ENCODE data around the gene CSNK1D. TPM values are rescaled to one million over a fixed set of nuclear protein-coding genes. Genes with fewer than 3 reads are reported as not detected.

Gene CSNK1D
- total RNA-seq, 1 donor from 2014 or later: 150 TPM

DNA sequence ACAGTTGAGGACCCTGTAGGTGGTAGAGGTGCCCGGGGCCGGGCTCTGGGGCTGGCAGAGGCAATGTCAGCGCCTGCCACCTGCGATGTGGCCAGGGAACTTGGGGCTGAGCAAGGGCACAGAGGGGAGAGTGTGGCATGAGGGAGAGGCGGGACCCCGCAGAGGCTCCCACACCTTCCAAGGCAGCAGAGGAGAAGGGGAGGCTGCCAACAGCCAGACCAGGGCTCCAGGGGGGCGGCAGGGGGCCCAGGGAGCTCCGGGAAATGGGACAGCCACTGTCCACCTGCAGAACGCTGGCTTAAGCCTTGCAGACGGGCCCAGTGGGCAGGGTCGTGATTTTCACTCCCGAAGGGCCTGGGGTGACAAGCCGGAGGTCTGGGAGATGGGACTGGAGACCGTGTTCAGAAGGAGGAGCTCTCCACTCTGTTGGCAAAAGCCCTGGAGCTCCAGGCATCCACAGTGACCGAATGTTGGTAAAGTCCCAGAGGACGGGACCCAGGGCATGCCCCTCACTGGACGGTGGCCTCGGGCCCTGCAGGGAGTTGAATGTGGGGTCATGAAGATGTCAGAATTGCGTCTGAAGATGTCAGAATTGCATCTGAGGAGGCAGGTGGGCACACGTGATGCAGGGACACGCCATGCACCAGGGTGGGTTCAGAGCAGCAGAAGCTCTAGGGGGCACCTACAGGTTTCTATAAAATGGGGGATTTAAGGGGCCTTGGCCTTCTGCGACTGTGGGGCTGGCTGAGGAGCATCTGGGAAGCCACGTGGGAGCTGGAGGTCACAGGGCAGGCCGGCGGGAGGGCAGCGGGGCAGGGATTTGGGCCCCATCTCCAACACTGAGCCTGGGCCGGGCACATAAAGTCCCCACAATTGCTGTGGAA lies 25.3 kb upstream of the CSNK1D start:
- DNase-seq: peak; percentile 61
- Histone ChIP-seq H3K4me3 (peak overlapping the region; percentile 51), H3K36me3 (no peaks in the 10 kb centered on the region), H3K4me1 (peaks cover 41% of the 10 kb centered on the region), H3K9me3 (no peaks in the 10 kb centered on the region), H3K27me3 (no peaks in the 10 kb centered on the region), H3K27ac (peak overlapping the region; percentile 96)
- no peak for ATAC-seq
- TF ChIP-seq, protein P1, sequence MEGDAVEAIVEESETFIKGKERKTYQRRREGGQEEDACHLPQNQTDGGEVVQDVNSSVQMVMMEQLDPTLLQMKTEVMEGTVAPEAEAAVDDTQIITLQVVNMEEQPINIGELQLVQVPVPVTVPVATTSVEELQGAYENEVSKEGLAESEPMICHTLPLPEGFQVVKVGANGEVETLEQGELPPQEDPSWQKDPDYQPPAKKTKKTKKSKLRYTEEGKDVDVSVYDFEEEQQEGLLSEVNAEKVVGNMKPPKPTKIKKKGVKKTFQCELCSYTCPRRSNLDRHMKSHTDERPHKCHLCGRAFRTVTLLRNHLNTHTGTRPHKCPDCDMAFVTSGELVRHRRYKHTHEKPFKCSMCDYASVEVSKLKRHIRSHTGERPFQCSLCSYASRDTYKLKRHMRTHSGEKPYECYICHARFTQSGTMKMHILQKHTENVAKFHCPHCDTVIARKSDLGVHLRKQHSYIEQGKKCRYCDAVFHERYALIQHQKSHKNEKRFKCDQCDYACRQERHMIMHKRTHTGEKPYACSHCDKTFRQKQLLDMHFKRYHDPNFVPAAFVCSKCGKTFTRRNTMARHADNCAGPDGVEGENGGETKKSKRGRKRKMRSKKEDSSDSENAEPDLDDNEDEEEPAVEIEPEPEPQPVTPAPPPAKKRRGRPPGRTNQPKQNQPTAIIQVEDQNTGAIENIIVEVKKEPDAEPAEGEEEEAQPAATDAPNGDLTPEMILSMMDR (IDR thresholded peaks at IDR 0.05): no peak
- intact Hi-C loops (cut with DNase I): no loop called here

DNA sequence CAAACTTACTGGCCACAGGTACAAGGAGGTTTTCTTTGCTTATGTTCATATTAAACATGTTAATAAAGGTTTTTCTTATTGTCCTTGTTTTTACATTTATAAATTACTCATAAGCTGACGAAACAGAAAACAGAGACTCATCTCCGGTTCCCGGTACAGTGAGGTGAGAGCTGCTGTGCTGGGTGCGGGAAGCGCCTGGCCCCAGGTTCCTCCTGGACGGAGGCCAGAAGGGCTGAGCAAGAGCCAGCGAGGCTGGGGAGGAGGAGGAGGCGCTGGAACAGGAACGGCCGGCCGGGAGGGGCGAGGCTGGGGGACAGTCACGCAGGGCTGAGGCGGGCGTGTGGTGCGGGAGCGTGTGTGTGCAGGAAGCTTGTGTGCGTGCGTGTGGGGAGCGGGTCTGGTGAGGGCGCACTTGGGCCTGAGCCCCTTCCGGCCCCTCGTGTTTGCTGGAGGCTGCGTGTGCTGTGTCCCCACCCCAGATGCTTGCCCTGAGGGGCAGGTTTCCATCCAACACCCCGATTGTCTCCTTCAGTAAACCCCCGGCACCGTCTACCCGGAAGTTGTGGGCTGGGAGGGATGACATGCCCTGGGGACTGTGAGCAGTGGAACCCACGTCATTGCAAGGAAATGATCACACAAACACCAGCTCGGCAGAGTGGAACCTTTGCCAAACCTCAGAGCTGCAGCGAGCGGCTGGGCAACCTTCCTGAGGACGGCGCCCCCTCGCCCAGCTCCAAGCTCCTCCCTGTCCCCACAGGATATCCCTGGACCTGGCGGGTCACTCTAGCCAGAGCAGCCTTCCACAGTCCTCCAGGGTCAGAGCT lies 24.4 kb upstream of the CSNK1D start:
- DNase-seq (peak; percentile 94), ATAC-seq (peak; percentile 84)
- Histone ChIP-seq H3K36me3 (no peaks in the 10 kb centered on the region), H3K9me3 (no peaks in the 10 kb centered on the region), H3K27me3 (no peaks in the 10 kb centered on the region), H3K27ac (peak overlapping the region; percentile 96), H3K4me1 (peaks cover 45% of the 10 kb centered on the region), H3K4me3 (peak overlapping the region; percentile 51)
- TF ChIP-seq, protein P1 (IDR thresholded peaks at IDR 0.05): no peak
- intact Hi-C loops (cut with DNase I): no loop called here

DNA sequence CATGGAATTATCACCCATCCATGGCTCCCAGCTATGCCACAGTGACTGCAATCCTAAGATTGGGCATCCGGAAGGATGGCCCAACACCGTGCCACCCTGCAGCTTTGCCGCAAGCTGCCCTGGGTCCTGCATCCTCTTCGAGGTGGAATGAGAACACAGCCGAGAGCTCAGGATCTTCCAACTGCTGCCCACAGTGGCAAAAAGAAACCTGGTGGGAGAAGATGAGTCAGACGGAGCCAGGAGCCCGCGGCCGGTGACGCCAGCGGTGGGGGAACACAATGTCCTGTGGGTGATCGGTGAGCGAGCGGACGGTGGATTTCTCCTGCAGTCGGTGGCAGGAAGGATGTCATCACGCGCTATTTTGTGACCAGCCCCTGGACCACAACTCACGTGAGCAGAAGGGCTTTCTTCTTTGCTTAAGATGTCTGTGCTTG lies 23.8 kb upstream of the CSNK1D start:
- peak overlapping the region; percentile 51 for H3K4me3 ChIP-seq
- DNase-seq (peak; percentile 92), ATAC-seq (peak; percentile 42)
- intact Hi-C loops (cut with DNase I): no loop called here
- H3K27me3 ChIP-seq: no peaks in the 10 kb centered on the region
- no peaks in the 10 kb centered on the region for H3K36me3 ChIP-seq
- no peaks in the 10 kb centered on the region for H3K9me3 ChIP-seq
- H3K27ac ChIP-seq: peak overlapping the region; percentile 96
- TF ChIP-seq, protein P1 (IDR thresholded peaks at IDR 0.05): no peak
- H3K4me1 ChIP-seq: peaks cover 45% of the 10 kb centered on the region

DNA sequence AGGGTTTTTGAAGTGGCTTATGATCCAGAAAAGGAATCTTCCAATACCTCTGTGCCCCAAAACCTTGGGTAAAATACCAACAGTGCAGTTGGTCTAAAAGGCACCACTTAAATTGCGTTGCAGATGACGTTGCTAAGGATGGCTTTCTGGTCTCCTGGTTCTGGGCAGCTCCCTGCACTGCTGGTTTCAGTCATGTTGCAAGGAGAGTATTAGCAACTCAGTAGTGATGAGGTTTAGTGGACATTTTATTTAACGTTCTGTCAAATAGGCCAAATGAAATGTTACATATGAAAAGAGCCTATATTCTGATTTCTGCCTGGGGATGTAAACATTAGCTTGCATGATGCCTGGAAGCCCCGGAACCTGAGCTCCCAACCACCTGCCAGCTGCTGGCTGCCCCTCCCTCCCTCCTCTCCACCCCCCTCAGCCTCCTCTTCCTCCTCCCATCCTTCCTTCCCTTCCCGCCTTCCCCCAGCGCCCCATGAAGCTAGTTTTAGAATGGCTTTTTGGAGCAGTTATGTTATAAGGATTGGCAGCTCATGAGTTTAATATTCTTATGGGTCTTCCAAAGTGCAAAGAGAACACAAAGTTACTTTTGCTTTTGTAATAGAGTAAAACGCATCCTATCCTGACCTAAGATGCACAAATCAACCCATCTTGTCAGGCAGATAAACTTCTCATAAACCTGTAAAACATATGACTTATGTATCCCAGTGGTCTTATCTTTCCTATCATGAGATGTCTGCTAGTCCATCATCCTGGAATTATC lies 23.2 kb upstream of the CSNK1D start:
- Histone ChIP-seq H3K9me3 (no peaks in the 10 kb centered on the region), H3K4me3 (peak overlapping the region; percentile 51), H3K27me3 (no peaks in the 10 kb centered on the region), H3K27ac (peak overlapping the region; percentile 96), H3K4me1 (peaks cover 50% of the 10 kb centered on the region), H3K36me3 (no peaks in the 10 kb centered on the region)
- TF ChIP-seq, protein P1 (IDR thresholded peaks at IDR 0.05): no peak
- intact Hi-C loops (cut with DNase I): no loop called here
- ATAC-seq (no peak), DNase-seq (no peak)

DNA sequence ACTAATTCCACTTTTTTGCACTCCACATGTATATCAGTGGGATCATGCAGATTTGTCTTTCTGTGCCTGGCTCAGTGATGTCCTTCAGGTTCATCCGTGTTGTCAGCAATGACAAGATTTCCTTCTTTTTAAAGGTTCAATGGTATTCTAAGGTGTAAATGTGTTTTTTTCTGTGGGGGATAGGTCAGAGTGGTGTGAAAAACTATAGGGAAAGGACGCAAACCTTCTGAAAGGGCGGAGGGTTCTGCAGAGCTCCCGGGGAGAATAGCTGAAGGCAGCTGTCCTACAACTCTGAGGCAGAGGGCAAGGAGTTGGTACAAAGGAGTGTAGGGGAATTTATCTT lies 21.9 kb upstream of the CSNK1D start:
- intact Hi-C loops (cut with DNase I): no loop called here
- peaks cover 42% of the 10 kb centered on the region for H3K4me1 ChIP-seq
- no peaks in the 10 kb centered on the region for H3K27me3 ChIP-seq
- H3K27ac ChIP-seq: no peak overlapping the region
- H3K4me3 ChIP-seq: no peak overlapping the region
- H3K9me3 ChIP-seq: no peaks in the 10 kb centered on the region
- no peak for DNase-seq
- TF ChIP-seq, protein P1 (IDR thresholded peaks at IDR 0.05): no peak
- no peak for ATAC-seq
- no peaks in the 10 kb centered on the region for H3K36me3 ChIP-seq
